ENCODE data around the gene SMYD2.

The SMYD2 gene

DNA sequence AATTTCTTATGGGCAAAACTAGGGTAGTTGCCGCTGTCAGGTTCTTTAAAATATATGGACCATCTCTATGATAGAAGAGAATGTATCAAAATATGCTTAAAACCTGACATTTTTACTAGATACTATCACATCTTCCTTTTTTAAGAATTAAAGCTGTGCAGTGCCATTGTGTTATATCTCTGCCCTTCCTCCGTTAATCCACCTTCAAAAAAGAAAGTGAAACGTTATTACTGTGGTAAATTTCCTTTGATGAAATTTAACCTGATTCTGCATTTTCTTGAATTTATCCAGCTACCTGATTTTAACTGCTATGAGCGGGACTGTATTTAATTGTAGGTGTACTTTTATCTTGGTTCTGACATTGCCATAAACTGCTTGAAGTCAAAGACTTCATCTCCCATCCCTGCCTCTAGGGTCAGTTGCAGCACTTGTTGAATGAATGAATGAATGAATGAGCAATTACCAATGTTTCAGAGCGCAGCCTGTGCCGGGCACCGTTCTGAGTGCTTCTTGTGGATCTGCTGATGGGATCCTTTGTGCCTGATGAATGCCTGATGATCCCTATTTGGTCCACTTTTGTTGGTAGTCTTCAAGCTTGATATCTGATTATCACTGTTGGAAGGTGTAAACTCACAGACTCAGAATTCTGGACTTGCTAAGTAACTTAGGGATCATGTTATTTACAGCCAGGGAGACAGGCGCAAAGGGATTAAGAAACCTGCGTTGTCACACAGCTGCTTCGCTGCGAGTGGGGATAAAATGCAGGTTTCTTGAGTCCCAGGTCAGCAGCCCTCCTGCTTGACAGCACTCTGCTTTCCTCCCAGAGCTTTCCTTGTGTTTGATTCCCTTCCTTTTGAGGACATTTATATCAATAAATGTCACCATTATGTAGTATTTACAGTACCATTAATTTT, 30.1 kb downstream of the SMYD2 start:
- DNase-seq (ENCODE audit: insufficient read length, low spot score) (no peak), FAIRE-seq (peak; percentile 38)
- TF ChIP-seq PAX5 (IDR thresholded peaks at IDR 0.05; ENCODE audit: insufficient read depth, low read length, severe bottlenecking) (no peak), TAF1 (IDR thresholded peaks at IDR 0.05; ENCODE audit: low read depth, low read length) (no peak), POU2F2 (IDR thresholded peaks at IDR 0.05; ENCODE audit: low read depth, low read length) (no peak), POLR2A (IDR thresholded peaks at IDR 0.05; ENCODE audit: low read depth, low read length) (no peak), SPI1 (IDR thresholded peaks at IDR 0.05; ENCODE audit: low read depth, low read length) (no peak), POLR2AphosphoS5 (IDR thresholded peaks at IDR 0.05; ENCODE audit: low read depth, low read length) (no peak)

- DNase-seq (ENCODE audit: insufficient read length, low spot score): no peak
Measured at GRCh38 chr1:214312530-214313051, 31.6 kb downstream of the SMYD2 start.

GRCh38 chr1:214314178-214314843, 33.4 kb downstream of the SMYD2 start:
- no peak for FAIRE-seq
- TF ChIP-seq POU2F2 (IDR thresholded peaks at IDR 0.05; ENCODE audit: low read depth, low read length): no peak
- no peak for TF ChIP-seq SPI1 (IDR thresholded peaks at IDR 0.05; ENCODE audit: low read depth, low read length)
- no peak for TF ChIP-seq PAX5 (IDR thresholded peaks at IDR 0.05; ENCODE audit: insufficient read depth, low read length, severe bottlenecking)
- TF ChIP-seq POLR2AphosphoS5 (IDR thresholded peaks at IDR 0.05; ENCODE audit: low read depth, low read length): no peak
- TF ChIP-seq POLR2A (IDR thresholded peaks at IDR 0.05; ENCODE audit: low read depth, low read length): no peak
- TF ChIP-seq TAF1 (IDR thresholded peaks at IDR 0.05; ENCODE audit: low read depth, low read length): no peak
- no peak for DNase-seq (ENCODE audit: insufficient read length, low spot score)

More at GRCh38 chr1:214312530-214313051, 31.6 kb downstream of the SMYD2 start:
- no peak for FAIRE-seq
- TF ChIP-seq PAX5 (IDR thresholded peaks at IDR 0.05; ENCODE audit: insufficient read depth, low read length, severe bottlenecking) (no peak), TAF1 (IDR thresholded peaks at IDR 0.05; ENCODE audit: low read depth, low read length) (no peak), POLR2A (IDR thresholded peaks at IDR 0.05; ENCODE audit: low read depth, low read length) (no peak), SPI1 (IDR thresholded peaks at IDR 0.05; ENCODE audit: low read depth, low read length) (no peak), POU2F2 (IDR thresholded peaks at IDR 0.05; ENCODE audit: low read depth, low read length) (no peak), POLR2AphosphoS5 (IDR thresholded peaks at IDR 0.05; ENCODE audit: low read depth, low read length) (no peak)

DNA sequence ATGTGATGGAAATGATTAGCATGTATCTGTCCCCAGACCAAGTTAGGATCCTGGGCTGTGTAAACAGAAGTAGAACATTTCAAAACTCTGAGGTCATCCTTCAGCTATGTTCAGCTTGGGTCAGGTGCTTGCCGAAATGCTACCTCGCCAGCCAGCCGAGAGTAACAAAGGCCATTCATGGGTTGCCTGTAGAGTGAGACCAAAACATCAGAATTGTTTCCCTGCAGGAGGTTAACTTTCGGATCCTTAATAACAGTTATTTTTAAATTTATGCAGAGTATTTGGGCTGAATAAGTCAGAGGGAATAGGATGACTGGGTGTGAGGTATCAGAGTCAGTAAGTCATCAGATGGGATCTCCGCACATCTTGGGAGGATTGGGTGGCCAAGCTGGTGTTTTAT, 35.6 kb downstream of the SMYD2 start:
- TF ChIP-seq POU2F2 (IDR thresholded peaks at IDR 0.05; ENCODE audit: low read depth, low read length) (no peak), SPI1 (IDR thresholded peaks at IDR 0.05; ENCODE audit: low read depth, low read length) (no peak), PAX5 (IDR thresholded peaks at IDR 0.05; ENCODE audit: insufficient read depth, low read length, severe bottlenecking) (no peak), POLR2A (IDR thresholded peaks at IDR 0.05; ENCODE audit: low read depth, low read length) (no peak), TAF1 (IDR thresholded peaks at IDR 0.05; ENCODE audit: low read depth, low read length) (no peak), POLR2AphosphoS5 (IDR thresholded peaks at IDR 0.05; ENCODE audit: low read depth, low read length) (no peak)
- DNase-seq (ENCODE audit: insufficient read length, low spot score): no peak

DNA sequence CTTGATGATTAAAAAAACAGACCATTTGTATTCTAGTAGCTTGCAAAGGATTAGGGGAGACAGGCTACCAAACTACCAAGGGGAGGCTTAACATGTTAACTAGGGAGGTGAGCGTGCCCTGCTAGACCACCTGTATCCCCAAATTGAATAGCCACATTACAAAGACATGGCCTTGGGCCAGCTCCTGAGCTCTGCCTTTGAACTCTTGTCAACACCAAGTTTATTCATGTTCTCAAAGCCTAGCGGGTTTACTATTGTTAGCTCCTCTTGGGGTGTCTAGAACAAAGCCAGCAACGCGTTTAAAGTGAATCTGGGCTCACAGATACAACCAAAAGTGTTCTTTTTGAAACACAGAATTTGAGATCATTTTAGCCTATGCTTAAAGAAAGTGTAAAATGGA, 36.3 kb downstream of the SMYD2 start:
- TF ChIP-seq POLR2AphosphoS5 (IDR thresholded peaks at IDR 0.05; ENCODE audit: low read depth, low read length): no peak
- TF ChIP-seq POU2F2 (IDR thresholded peaks at IDR 0.05; ENCODE audit: low read depth, low read length): no peak
- no peak for TF ChIP-seq TAF1 (IDR thresholded peaks at IDR 0.05; ENCODE audit: low read depth, low read length)
- no peak for TF ChIP-seq SPI1 (IDR thresholded peaks at IDR 0.05; ENCODE audit: low read depth, low read length)
- no peak for TF ChIP-seq PAX5 (IDR thresholded peaks at IDR 0.05; ENCODE audit: insufficient read depth, low read length, severe bottlenecking)
- TF ChIP-seq POLR2A (IDR thresholded peaks at IDR 0.05; ENCODE audit: low read depth, low read length): no peak
- DNase-seq (ENCODE audit: insufficient read length, low spot score) (no peak), FAIRE-seq (no peak)

More for the DNA sequence above, 35.6 kb downstream of the SMYD2 start:
- FAIRE-seq: no peak

DNA sequence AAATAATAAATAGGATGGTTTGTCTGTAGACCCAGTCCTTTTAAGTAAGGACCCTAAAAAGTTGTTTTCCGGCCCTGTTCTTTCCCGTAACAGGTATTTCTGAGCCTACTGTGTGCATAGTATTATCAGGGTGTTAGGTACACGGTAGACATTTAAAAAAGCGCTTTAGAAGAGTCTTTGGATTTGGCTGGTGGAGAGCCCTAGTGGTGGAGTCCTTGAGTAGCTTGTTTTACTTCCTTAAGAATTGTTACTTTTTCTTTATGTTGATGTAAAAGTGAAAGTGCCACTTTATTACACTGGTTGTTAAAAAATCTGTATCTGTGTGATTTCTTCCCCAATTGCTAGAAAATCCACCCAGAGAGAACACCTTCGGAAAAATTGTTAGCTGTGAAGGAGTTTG, 36.8 kb downstream of the SMYD2 start:
- TF ChIP-seq POU2F2 (IDR thresholded peaks at IDR 0.05; ENCODE audit: low read depth, low read length): no peak
- no peak for TF ChIP-seq PAX5 (IDR thresholded peaks at IDR 0.05; ENCODE audit: insufficient read depth, low read length, severe bottlenecking)
- no peak for TF ChIP-seq POLR2A (IDR thresholded peaks at IDR 0.05; ENCODE audit: low read depth, low read length)
- TF ChIP-seq POLR2AphosphoS5 (IDR thresholded peaks at IDR 0.05; ENCODE audit: low read depth, low read length): no peak
- DNase-seq (ENCODE audit: insufficient read length, low spot score): no peak
- FAIRE-seq: no peak

GRCh38 chr1:214318356-214318755, 37.4 kb downstream of the SMYD2 start:
- FAIRE-seq (no peak), DNase-seq (ENCODE audit: insufficient read length, low spot score) (no peak)

DNA sequence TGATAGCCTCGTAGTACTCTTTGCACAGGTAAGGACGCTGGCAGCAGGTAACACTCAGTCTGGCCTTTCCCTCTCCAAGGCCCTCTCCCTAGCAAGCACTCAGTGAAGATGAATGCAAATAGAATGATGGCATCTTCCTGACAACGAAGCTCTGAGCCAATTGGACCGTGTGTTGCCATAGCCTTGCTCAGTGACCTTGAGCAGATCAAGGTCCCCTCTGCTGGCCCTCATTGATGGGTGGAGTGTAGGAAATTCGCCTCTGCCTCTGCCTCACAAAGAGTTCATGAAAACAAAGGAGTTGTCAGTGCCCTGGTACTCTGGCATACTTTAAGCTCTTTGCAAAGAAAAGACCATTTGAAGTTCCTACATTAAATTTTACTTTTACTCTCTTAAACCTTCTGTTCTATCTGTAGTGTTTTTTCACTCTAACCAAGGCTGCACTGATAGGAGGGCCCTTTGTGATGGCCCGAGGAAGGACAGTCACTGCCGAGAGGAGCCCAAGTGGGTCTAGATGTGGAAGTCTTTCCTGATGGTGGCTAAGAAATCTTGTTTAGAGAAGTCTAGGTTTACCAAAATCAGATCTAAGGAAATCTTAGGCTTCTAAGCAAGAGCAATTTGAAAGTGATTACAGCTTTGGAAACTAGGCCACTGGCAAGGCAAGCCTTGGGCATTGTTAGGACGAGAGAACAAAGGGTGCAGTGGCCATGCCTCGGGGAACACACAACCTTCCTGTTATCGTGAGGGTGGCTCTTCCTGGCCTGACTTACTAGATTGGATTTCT, 38.2 kb downstream of the SMYD2 start:
- TF ChIP-seq POLR2A (IDR thresholded peaks at IDR 0.05; ENCODE audit: low read depth, low read length) (no peak), POU2F2 (IDR thresholded peaks at IDR 0.05; ENCODE audit: low read depth, low read length) (no peak)
- DNase-seq (ENCODE audit: insufficient read length, low spot score): no peak
- no peak for FAIRE-seq

More at GRCh38 chr1:214318356-214318755, 37.4 kb downstream of the SMYD2 start:
- no peak for TF ChIP-seq POLR2A (IDR thresholded peaks at IDR 0.05; ENCODE audit: low read depth, low read length)

DNA sequence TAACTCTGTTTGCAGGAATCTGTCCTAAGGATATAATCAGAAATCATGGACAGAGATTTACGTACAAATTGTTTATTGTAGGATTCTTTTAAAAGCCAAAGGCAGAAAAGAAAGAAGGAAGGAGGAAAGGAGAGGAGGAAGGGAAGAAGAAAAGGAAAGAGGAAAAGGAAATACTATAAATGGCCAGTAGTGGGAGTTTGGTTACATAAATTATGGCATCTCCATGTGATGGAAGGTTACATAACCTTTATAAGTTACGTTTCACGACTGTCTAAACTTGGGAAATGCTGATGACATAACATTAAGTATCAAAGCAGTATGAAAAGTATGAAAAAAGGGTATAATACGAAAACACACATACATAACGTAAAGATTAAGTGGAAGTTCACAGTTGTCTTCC, 39.0 kb downstream of the SMYD2 start:
- DNase-seq (ENCODE audit: insufficient read length, low spot score): no peak
- no peak for FAIRE-seq
- TF ChIP-seq TAF1 (IDR thresholded peaks at IDR 0.05; ENCODE audit: low read depth, low read length) (no peak), PAX5 (IDR thresholded peaks at IDR 0.05; ENCODE audit: insufficient read depth, low read length, severe bottlenecking) (no peak), POLR2AphosphoS5 (IDR thresholded peaks at IDR 0.05; ENCODE audit: low read depth, low read length) (no peak), POLR2A (IDR thresholded peaks at IDR 0.05; ENCODE audit: low read depth, low read length) (no peak), SPI1 (IDR thresholded peaks at IDR 0.05; ENCODE audit: low read depth, low read length) (no peak), POU2F2 (IDR thresholded peaks at IDR 0.05; ENCODE audit: low read depth, low read length) (no peak)
